Measurements from ENCODE around the gene IL1RAPL1.

GRCh38 chrX:29947225-29947624, 1360.0 kb downstream of the IL1RAPL1 start:
- TF ChIP-seq CTCF (IDR thresholded peaks at IDR 0.05) (no peak), POLR2A (IDR thresholded peaks at IDR 0.05) (no peak)

Measured in thyroid gland (tissue), 4 donors.